Adrenal gland (tissue), 5 donors: ENCODE measurements around the gene LRRD1.

ENCODE experiments used
- CTCF ChIP-seq, 6 experiments: fragments of 450-650 bp in 4 of 6; fragments of 200-600 bp in 2 of 6; sonication (generic) in 1 of 6; IDR thresholded peaks; 1 replicate in 5 of 6; 2 replicates in 1 of 6; pipeline versions ENCODE4 v1.5.1 to v1.8.0; 2016 to 2021; ENCODE audit warnings: antibody characterized with exemption in 6 of 6, mild to moderate bottlenecking in 2 of 6, moderate library complexity in 1 of 6
- POLR2A ChIP-seq, 2 donors: fragments of 450-650 bp; IDR thresholded peaks; one replicate each; pipeline ENCODE4 v1.6.1; 2017; ENCODE audit warnings: antibody characterized with exemption in 2 of 2, mild to moderate bottlenecking in 2 of 2, moderate library complexity in 1 of 2
- donor health status: DM: no; HTN: no; CAD: no.

- TF ChIP-seq POLR2A (IDR thresholded peaks at IDR 0.05): no peak
- TF ChIP-seq CTCF (IDR thresholded peaks at IDR 0.05): no peak
Measured at GRCh38 chr7:92228100-92228499, 49.2 kb upstream of the LRRD1 start.
